Kidney epithelial cell (primary cell): ENCODE results near the gene RAPGEF6. TPM values are rescaled to one million over a fixed set of nuclear protein-coding genes. Genes with fewer than 3 reads are reported as not detected.
"Not testable (repeated sequence)": the region's sequence is repeated elsewhere in the genome, so short reads cannot be mapped to it uniquely, and the experiment has no call there.

ENCODE experiments used
- DNase-seq: peaks from one replicate; pipeline ENCODE4 v3.0.0-alpha.2; 2010; ENCODE audit warnings: low read depth
- H3K27me3 ChIP-seq: 2 replicates; pipeline ENCODE4 v1.6.0; 2011; ENCODE audit warnings: low read length; ENCODE audit not compliant: control insufficient read depth, insufficient read depth
- H3K36me3 ChIP-seq: 2 replicates; pipeline ENCODE4 v1.5.1; 2011; ENCODE audit warnings: low read length; ENCODE audit not compliant: control insufficient read depth, insufficient read depth
- H3K4me3 ChIP-seq: 2 replicates; pipeline ENCODE4 v1.5.1; 2011; ENCODE audit warnings: low read depth, mild to moderate bottlenecking, control low read depth, low read length
- total RNA-seq: library from RNA; depleted of rRNA; stranded (reverse); fragments of >200 nt; gene quantifications from 2 replicates; pipeline ENCODE4 v1.2.3, GENCODE V29; 2015
- TF ChIP-seq, protein P1 (sequence below): IDR thresholded peaks from 2 replicates; pipeline ENCODE4 v1.5.1; 2011; ENCODE audit warnings: mild to moderate bottlenecking, moderate library complexity, low read length, control low read depth, inconsistent platforms; ENCODE audit not compliant: insufficient read depth, poor library complexity, severe bottlenecking

RAPGEF6 gene
- total RNA-seq, 1 donor from 2014 or later: 10.0 TPM

DNA sequence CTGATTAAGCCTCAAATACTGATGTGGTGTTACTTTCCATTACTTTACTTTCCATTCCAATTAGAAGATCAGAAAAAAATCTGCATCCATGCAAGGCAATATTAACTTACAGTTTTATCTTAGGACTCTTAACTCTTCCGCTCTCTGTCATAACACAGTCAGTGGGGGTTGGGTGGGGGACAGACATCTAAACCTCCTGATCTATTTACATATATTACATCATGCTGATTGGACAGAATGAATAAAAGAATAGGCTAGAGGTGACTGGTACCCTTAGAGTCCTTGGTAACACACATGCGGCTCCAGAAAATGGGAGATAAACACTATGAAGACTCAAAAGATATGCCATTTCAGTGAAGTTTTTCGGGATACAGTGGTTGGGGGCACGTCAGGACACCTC, 27.6 kb downstream of the RAPGEF6 start:
- Histone ChIP-seq H3K4me3 (no peak overlapping the region), H3K36me3 (no peaks in the 10 kb centered on the region), H3K27me3 (no peaks in the 10 kb centered on the region)
- no peak for DNase-seq
- TF ChIP-seq, protein P1, sequence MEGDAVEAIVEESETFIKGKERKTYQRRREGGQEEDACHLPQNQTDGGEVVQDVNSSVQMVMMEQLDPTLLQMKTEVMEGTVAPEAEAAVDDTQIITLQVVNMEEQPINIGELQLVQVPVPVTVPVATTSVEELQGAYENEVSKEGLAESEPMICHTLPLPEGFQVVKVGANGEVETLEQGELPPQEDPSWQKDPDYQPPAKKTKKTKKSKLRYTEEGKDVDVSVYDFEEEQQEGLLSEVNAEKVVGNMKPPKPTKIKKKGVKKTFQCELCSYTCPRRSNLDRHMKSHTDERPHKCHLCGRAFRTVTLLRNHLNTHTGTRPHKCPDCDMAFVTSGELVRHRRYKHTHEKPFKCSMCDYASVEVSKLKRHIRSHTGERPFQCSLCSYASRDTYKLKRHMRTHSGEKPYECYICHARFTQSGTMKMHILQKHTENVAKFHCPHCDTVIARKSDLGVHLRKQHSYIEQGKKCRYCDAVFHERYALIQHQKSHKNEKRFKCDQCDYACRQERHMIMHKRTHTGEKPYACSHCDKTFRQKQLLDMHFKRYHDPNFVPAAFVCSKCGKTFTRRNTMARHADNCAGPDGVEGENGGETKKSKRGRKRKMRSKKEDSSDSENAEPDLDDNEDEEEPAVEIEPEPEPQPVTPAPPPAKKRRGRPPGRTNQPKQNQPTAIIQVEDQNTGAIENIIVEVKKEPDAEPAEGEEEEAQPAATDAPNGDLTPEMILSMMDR: no peak

DNA sequence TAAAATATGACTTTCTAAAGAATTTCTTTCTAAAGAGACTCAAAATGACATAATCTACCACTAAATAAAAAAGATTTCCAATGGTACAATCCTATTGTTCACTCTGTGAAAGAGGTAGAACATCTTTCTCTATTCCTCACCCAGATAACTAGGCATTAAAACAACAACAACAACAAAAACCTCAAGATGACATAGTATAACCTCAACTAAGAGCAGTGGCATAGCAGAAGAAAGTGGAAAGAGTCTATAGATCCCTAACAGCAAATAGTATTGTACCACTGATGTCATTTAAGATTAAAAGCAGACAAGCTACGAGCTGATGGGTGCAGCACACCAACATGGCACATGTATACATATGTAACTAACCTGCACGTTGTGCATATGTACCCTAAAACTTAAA, 29.9 kb downstream of the RAPGEF6 start:
- TF ChIP-seq, protein P1: no peak

DNA sequence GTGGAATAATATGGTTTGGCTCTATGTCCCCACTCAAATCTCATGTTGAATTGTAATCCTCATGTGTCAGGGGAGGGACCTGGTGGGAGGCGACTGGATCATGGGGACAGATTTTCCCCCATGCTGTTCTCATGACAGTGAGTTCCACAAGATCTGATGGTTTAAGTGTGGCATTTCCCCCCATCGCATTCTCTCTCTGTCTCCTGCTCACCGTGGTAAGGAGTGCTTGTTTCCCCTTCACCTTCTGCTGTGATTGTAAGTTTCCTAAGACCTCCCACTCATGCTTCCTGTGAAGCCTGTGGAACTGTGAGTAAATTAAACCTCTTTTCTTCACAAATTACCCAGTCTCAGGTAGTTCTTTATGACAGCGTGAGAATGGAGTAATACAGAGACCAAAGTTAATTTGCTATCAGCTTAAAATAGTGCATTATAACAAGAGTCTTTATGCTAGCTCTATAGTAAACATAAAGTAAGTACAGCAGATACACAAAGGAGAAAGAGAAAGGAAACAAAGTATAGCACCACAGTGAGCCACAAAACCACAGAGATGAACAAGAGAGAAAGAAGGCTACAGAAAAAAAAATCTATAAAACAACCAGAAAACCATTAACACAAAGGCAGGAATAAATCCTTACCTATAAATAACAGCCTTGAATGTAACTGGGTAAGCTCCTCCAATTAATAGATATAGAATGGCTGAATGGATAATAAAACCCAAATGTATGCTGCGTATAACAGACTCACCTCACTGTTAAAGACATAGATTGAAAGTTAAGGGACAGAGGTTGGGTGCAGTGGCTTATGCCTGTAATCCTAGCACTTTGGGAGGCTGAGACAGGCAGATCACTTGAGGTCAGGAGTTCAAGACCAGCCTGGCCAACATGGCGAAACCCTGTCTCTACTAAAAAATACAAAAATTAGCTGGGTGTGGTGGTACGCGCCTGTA, 39.7 kb downstream of the RAPGEF6 start:
- H3K4me3 ChIP-seq: no peak overlapping the region
- TF ChIP-seq, protein P1: no peak
- H3K27me3 ChIP-seq: no peaks in the 10 kb centered on the region
- H3K36me3 ChIP-seq: no peaks in the 10 kb centered on the region
- DNase-seq: no peak

More for the DNA sequence above, 29.9 kb downstream of the RAPGEF6 start:
- H3K4me3 ChIP-seq: no peak overlapping the region
- no peaks in the 10 kb centered on the region for H3K27me3 ChIP-seq
- no peaks in the 10 kb centered on the region for H3K36me3 ChIP-seq
- no peak for DNase-seq

DNA sequence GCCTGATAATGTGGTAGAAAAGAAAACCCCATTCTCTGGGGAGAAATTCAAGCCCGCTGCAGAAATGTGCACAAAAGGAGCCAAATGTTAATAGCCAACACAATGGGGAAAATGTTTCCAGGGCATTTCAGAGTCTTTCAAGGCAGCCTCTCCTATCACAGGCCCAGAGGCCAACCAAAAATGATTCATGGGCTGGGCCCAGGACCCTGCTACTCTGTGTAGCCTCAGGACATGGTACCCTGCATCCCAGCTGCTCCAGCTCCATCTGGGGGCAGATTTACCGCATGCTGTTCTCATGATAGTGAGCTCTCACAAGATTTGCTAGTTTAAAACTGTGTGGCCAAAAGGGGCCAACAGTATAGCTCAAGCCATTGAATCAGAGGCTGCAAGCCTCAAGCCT, 41.1 kb downstream of the RAPGEF6 start:
- Histone ChIP-seq H3K4me3 (no peak overlapping the region), H3K27me3 (no peaks in the 10 kb centered on the region), H3K36me3 (no peaks in the 10 kb centered on the region)
- no peak for DNase-seq
- TF ChIP-seq, protein P1: no peak

DNA sequence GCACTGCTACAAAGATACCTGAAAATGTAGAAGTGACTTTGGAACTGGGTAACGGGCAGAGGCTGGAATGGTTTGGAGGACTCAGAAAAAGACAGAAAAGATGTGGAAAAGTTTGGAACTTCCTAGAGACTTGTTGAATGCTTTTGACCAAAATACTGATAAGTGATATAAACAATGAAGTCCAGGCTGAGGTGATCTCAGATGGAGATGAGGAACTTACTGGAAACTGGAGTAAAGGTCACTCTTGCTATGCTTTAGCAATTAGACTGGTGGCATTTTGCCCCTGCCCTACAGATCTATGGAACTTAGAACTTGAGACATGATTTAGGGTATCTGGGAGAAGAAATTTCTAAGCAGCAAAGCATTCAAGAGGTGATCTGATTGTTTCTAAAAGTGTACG, 41.6 kb downstream of the RAPGEF6 start:
- DNase-seq, H3K4me3 ChIP-seq, H3K27me3 ChIP-seq, H3K36me3 ChIP-seq: not testable (repeated sequence)

DNA sequence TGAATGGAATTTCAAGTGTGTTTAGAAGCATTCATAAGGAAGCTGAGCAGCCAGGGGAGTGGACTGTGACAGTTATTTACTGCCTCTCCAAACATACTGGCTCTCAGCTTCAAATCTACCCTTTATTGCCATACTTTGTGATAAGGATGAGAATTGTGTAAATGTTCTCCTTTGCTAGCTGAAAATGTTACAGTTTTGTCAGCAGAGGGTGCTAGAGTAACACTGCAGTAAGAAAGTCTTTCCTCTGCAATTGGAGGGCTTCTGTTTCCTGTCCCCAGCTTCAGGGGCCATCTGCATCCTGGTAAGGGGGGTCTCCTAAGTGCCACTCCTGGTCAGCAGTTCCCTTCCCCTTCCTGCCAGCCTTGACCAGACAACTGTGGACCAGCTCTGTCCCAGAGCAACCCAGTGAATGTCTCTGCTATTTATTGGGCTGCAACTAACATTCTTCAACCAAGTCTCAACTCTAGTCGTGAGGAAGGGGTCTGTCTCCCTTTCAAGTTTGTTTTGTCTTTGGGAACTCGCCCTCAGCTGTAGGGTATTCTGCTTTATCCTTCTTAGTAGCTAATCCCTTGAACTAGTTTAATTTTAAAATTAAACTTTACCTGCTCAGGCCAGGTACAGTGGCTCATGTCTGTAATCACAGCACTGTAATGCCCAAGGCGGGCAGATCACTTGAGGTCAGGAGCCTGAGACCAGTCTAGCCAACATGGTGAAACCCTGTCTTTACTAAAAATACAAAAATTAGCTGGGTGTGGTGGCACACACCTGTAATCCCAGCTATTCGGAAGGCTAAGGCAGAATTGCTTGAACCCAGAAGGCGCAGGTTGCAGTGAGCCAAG, 45.3 kb downstream of the RAPGEF6 start:
- no peak overlapping the region for H3K4me3 ChIP-seq
- DNase-seq: no peak

More for the DNA sequence above, 45.3 kb downstream of the RAPGEF6 start:
- no peaks in the 10 kb centered on the region for H3K27me3 ChIP-seq
- TF ChIP-seq, protein P1: peak; percentile 85
- no peaks in the 10 kb centered on the region for H3K36me3 ChIP-seq
